Neural cell (in vitro differentiated cells): ENCODE measurements around the gene SLC29A2.

Experiments used
- EZH2 ChIP-seq: fragments of 200-600, 300-800 bp; shearing (Covaris generic), sonication (generic); IDR thresholded peaks from 2 replicates; pipeline ENCODE4 v1.6.1; 2014; ENCODE audit warnings: antibody characterized with exemption, low read length, borderline replicate concordance, mild to moderate bottlenecking; ENCODE audit not compliant: insufficient read depth, poor library complexity, severe bottlenecking
- MXI1 ChIP-seq: fragments of 450-650 bp; conservative IDR thresholded peaks from 2 replicates; pipeline ENCODE4 v1.6.1; 2014; ENCODE audit warnings: antibody characterized with exemption, mild to moderate bottlenecking; ENCODE audit not compliant: poor library complexity, severe bottlenecking
- POLR2AphosphoS5 ChIP-seq: IDR thresholded peaks from 2 replicates; pipeline ENCODE4 v1.6.1; 2012
- RAD21 ChIP-seq: fragments of 450-650 bp; conservative IDR thresholded peaks from 2 replicates; pipeline ENCODE4 v1.6.1; 2014; ENCODE audit warnings: antibody characterized with exemption, mild to moderate bottlenecking, moderate library complexity
- TF ChIP-seq, protein P1 (sequence below): IDR thresholded peaks from 2 replicates; pipeline ENCODE4 v1.6.1; 2012; ENCODE audit warnings: borderline replicate concordance
- TF ChIP-seq, protein P2 (sequence below): fragments of 450-650 bp; IDR thresholded peaks from 2 replicates; pipeline ENCODE4 v1.5.1; 2014; ENCODE audit warnings: antibody characterized with exemption, mild to moderate bottlenecking, moderate library complexity; ENCODE audit not compliant: poor library complexity, severe bottlenecking

DNA sequence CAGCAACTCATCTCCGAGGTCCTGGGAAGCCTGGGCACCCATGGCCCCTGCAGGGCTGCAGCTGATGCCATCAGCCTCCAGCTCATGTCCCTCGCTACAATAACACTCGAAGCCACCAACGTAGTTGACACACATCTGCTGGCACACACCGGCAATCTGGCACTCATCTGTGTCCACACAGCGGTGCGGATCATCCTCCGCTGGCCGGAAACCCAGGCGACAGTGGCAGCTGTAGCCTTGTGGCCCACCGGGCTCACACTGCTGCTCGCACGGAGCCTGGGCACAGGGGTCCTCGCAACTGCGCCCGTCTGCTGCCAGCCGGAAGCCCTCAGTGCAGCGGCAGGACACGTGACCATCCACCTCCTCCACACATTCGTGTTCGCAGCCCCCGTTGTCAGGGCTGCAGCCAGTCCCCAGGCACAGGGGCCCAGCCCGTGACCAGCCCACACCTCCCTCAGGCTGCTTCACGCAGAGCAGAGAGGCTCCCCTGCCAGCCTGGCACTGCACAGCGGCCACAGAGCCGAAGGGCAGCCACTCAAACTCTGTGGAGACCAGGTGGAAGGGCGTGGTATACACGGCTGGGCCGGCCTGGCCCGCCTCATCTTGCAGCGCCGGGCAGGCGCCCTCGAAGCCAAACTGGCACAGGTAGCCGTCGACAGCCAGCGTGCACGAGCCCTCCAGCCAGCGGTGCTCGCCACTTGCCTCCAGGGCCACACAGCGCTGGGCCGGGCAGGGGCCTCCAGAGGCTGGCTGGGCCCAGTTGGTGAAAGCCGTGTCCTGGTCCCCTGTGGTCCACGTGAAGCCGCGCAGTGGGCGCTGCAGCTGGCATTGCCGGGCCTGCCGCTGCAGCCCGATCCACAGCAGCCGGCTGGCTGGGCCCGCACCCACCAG lies 55.4 kb downstream of the SLC29A2 start:
- TF ChIP-seq, protein P1, sequence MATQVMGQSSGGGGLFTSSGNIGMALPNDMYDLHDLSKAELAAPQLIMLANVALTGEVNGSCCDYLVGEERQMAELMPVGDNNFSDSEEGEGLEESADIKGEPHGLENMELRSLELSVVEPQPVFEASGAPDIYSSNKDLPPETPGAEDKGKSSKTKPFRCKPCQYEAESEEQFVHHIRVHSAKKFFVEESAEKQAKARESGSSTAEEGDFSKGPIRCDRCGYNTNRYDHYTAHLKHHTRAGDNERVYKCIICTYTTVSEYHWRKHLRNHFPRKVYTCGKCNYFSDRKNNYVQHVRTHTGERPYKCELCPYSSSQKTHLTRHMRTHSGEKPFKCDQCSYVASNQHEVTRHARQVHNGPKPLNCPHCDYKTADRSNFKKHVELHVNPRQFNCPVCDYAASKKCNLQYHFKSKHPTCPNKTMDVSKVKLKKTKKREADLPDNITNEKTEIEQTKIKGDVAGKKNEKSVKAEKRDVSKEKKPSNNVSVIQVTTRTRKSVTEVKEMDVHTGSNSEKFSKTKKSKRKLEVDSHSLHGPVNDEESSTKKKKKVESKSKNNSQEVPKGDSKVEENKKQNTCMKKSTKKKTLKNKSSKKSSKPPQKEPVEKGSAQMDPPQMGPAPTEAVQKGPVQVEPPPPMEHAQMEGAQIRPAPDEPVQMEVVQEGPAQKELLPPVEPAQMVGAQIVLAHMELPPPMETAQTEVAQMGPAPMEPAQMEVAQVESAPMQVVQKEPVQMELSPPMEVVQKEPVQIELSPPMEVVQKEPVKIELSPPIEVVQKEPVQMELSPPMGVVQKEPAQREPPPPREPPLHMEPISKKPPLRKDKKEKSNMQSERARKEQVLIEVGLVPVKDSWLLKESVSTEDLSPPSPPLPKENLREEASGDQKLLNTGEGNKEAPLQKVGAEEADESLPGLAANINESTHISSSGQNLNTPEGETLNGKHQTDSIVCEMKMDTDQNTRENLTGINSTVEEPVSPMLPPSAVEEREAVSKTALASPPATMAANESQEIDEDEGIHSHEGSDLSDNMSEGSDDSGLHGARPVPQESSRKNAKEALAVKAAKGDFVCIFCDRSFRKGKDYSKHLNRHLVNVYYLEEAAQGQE = no peak
- TF ChIP-seq, protein P2, sequence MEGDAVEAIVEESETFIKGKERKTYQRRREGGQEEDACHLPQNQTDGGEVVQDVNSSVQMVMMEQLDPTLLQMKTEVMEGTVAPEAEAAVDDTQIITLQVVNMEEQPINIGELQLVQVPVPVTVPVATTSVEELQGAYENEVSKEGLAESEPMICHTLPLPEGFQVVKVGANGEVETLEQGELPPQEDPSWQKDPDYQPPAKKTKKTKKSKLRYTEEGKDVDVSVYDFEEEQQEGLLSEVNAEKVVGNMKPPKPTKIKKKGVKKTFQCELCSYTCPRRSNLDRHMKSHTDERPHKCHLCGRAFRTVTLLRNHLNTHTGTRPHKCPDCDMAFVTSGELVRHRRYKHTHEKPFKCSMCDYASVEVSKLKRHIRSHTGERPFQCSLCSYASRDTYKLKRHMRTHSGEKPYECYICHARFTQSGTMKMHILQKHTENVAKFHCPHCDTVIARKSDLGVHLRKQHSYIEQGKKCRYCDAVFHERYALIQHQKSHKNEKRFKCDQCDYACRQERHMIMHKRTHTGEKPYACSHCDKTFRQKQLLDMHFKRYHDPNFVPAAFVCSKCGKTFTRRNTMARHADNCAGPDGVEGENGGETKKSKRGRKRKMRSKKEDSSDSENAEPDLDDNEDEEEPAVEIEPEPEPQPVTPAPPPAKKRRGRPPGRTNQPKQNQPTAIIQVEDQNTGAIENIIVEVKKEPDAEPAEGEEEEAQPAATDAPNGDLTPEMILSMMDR = no peak
- TF ChIP-seq POLR2AphosphoS5 (no peak), EZH2 (no peak), RAD21 (no peak), MXI1 (no peak)
